Upper lobe of left lung (tissue), 4 donors: ENCODE results near the gene ARG2.
A peak's percentile ranks its signal among the peaks of the same experiment; 100 is the strongest.

ENCODE experiments used
- CTCF ChIP-seq, 6 experiments: fragments of 450-650 bp in 4 of 6; fragments of 200-600 bp in 2 of 6; sonication (generic) in 2 of 6; IDR thresholded peaks; one replicate each; pipeline ENCODE4 v1.5.1; 2016 to 2019; ENCODE audit warnings: antibody characterized with exemption in 6 of 6
- EP300 ChIP-seq, 4 donors: sonication (generic); formaldehyde crosslinking; IDR thresholded peaks; one replicate each; pipeline ENCODE4 v1.5.1; 2017; ENCODE audit warnings: antibody characterized with exemption in 4 of 4, control low read depth in 2 of 4
- POLR2A ChIP-seq, 4 donors: fragments of 450-650 bp; IDR thresholded peaks; one replicate each; pipeline ENCODE4 v1.5.1; 2016 to 2017; ENCODE audit warnings: antibody characterized with exemption in 4 of 4, mild to moderate bottlenecking in 2 of 4
- POLR2AphosphoS5 ChIP-seq, 2 donors: sonication (generic); formaldehyde crosslinking; IDR thresholded peaks; one replicate each; pipeline ENCODE4 v1.5.1; 2017; ENCODE audit warnings: antibody characterized with exemption in 2 of 2

- peak; percentile 43 to 88 (median 73) for TF ChIP-seq CTCF (IDR thresholded peaks at IDR 0.05)
- TF ChIP-seq POLR2A (IDR thresholded peaks at IDR 0.05): peak in 2 of 4 donors; percentile 83 to 90
- TF ChIP-seq POLR2AphosphoS5 (IDR thresholded peaks at IDR 0.05): peak; percentile 87 to 91
- no peak for TF ChIP-seq EP300 (IDR thresholded peaks at IDR 0.05)
These were observed 19.8 kb upstream of the ARG2 start, which contains the start of gene PIGH for GRCh38 chr14:67599698-67600561.
